Fibroblast of skin of right biceps (primary cell): ENCODE data around the gene RANBP17.
"Not testable (repeated sequence)": the region's sequence is repeated elsewhere in the genome, so short reads cannot be mapped to it uniquely, and the experiment has no call there.

Source experiments
- DNase-seq: peaks from one replicate; pipeline ENCODE4 v3.0.0-alpha.2; 2013

The RANBP17 gene

GRCh38 chr5:171162165-171162564, 300.3 kb downstream of the RANBP17 start:
- no peak for DNase-seq

DNA sequence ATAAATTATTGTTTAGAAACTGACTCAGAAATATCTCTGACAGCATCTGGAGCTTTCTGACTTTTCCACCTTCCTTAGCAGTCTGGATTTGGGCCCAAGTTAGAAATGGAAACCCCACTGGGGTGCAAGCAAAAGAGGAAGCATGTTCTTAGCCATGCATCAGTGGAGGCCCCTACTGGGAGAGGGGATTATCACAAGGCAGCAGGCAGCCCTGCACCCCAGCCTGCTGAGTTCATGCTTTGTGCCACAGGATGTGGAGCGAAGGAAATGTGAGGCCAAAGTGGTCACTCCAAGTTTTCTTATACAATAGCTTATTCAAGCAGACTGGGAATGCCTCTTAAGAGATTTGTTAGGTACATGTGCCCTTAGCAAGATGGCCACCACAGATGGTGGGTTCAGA, 300.8 kb downstream of the RANBP17 start:
- DNase-seq, result peak; percentile 42

GRCh38 chr5:171166766-171167165, 304.9 kb downstream of the RANBP17 start:
- no peak for DNase-seq

- peak; percentile 11 for DNase-seq
Measured at GRCh38 chr5:171168171-171168570, 306.4 kb downstream of the RANBP17 start.

DNA sequence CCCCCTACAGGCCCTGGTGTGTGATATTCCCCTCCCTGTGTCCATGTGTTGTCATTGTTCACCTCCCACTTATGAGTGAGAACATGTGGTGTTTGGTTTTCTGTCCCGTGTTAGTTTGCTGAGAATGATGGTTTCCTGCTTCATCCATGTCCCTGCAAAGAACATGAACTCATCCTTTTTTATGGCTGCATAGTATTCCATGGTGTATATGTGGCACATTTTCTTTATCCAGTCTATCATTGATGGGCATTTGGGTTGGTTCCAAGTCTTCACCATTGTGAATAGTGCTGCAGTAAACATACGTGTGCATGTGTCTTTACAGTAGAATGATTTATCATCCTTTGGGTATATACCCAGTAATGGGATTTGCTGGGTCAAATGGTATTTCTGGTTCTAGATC, 313.1 kb downstream of the RANBP17 start:
- DNase-seq, result not testable (repeated sequence)

- peak; percentile 21 for DNase-seq
Measured at GRCh38 chr5:171175746-171176145, 313.9 kb downstream of the RANBP17 start.

GRCh38 chr5:171178190-171178589, 316.4 kb downstream of the RANBP17 start:
- not testable (repeated sequence) for DNase-seq

- no peak for DNase-seq
Measured at GRCh38 chr5:171188016-171188415, 326.2 kb downstream of the RANBP17 start.

DNA sequence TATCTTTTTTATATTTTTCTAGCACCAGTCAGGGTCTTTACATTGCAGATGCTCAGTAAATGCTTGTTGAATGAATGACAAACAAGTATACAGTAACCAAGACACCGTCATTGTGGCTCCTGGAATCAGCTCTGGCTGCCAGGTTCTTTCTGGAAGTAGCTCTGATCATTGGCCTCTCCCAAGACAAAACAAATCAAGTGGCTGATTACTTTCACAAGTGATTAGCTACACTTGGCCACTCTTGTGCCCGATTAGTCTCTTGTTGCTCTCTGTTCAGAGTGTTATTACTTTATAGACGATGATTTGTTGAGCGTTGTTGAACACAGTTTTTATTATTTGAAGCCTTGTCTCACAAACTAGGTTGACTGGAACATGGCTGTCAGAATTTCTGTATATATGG, 327.6 kb downstream of the RANBP17 start:
- no peak for DNase-seq

DNA sequence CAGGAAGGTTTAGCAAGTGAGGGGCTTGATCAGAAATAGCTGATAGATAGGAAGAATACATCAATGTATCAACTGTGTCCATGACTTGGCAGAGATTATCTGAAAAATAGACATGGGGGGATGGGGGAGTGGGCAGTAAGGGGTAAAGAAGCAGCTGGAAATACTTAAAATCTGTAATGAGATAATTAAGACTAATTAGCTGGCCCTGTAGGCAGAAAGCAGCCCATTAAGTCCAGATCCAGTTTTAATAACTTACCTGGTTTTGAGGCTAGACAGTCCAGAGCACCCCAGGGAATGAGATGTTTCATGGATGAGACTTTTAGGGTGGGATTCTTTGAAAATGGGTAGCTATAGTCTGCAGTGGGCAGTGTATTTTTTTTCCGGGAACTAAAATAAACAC, 330.3 kb downstream of the RANBP17 start:
- no peak for DNase-seq

- DNase-seq, result no peak
Measured at GRCh38 chr5:171201310-171201709, 339.5 kb downstream of the RANBP17 start.

- DNase-seq, result no peak
Measured at GRCh38 chr5:171205375-171205774, 343.6 kb downstream of the RANBP17 start.

GRCh38 chr5:171207256-171207847, 345.5 kb downstream of the RANBP17 start:
- peak; percentile 59 for DNase-seq

DNA sequence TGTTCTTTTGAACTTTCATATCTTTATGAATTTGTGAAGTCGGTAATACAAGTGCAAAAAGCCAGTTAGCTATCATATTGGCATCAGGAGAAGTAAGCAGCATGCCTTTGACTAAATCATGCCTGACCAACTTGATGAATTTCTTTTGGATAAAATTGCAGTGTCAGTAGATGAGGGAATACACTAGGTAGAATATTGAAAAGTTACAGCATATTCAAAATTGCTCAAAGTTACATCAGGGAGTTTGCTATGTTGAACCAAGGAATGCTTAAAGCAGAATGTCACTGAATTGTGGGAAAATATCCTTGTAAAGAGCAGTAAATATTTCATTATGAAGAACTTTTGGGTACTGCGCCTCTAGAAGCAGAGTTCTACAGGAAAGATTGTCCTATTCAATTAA, 360.1 kb downstream of the RANBP17 start:
- peak; percentile 26 for DNase-seq

GRCh38 chr5:171223927-171224326, 362.1 kb downstream of the RANBP17 start:
- DNase-seq, result no peak

GRCh38 chr5:171226096-171226754, 364.4 kb downstream of the RANBP17 start:
- no peak for DNase-seq

- peak; percentile 6 for DNase-seq
Measured at GRCh38 chr5:171226864-171227263, 365.0 kb downstream of the RANBP17 start.

DNA sequence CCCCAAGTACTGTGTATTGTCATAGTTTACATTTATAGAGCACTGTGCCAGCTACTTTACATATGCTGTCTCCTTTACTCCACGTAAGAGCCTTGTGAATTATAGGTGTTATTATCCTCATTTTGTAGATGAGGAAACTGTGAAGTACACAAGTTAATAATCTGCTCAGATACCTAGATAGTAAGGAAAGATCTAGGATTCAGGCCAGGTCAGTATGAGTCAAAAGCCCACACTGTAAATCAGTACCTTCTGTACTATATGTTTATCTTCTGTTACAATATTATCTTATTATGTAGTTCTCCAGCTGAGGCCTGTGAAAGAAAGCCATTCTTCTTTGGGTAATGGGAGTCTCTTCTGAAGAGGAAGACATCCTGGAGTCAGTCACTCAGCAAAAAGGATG, 374.8 kb downstream of the RANBP17 start:
- no peak for DNase-seq

- DNase-seq, result peak; percentile 16
Measured at GRCh38 chr5:171242521-171242920, 380.7 kb downstream of the RANBP17 start.

GRCh38 chr5:171246231-171246630, 384.4 kb downstream of the RANBP17 start:
- no peak for DNase-seq

GRCh38 chr5:171249460-171249859, 387.6 kb downstream of the RANBP17 start:
- DNase-seq, result no peak

GRCh38 chr5:171250738-171251137, 388.9 kb downstream of the RANBP17 start:
- DNase-seq, result no peak

DNA sequence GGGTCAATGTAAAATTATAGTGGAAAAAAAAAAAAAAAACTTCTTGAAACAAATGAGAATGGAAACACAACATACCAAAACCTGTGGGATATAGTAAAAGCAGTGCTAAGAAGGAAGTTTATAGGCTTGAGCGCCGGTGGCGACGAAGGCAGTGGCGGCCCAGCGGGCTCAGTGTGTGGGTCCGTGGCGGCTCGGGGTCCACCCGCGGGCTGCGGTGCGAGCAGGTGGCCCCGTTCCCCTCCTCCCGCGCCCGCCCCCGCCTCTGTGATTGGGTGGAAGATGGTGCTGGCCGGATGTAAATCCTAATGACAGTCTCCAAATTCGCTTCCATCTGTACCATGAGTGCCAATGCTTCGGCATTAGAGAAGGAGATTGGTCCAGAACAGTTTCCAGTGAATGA, 389.7 kb downstream of the RANBP17 start:
- DNase-seq, result no peak

DNA sequence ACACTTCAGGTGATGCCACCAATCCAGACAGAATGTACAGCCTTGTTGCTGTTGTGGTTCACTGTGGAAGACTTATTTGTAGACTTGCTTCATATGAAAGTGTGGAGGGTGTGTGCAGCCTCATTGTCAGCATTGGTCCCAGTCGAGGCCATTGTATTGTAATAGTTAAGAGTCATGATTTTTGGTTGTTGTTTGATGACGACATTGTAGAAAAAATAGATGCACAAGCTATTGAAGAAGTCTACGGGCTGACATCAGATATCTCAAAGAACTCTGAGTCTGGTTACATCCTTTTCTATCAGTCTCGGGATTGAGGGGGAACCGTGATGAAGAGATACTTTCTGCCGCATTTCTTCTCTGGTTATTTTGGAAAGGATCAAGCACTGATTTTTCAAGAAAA, 390.9 kb downstream of the RANBP17 start:
- no peak for DNase-seq
